Hepatocyte (in vitro differentiated cells): ENCODE measurements around the gene SORCS2.

Experiments used
- EZH2 ChIP-seq: fragments of 200-600 bp; sonication (generic); IDR thresholded peaks from 2 replicates; pipeline ENCODE4 v1.6.1; 2016; ENCODE audit warnings: antibody characterized with exemption, mild to moderate bottlenecking, borderline replicate concordance
- TF ChIP-seq, protein P1 (sequence below): fragments of 200-600 bp; sonication (generic); IDR thresholded peaks from 2 replicates; pipeline ENCODE4 v1.5.1; 2016; ENCODE audit warnings: antibody characterized with exemption, mild to moderate bottlenecking; ENCODE audit not compliant: poor library complexity

DNA sequence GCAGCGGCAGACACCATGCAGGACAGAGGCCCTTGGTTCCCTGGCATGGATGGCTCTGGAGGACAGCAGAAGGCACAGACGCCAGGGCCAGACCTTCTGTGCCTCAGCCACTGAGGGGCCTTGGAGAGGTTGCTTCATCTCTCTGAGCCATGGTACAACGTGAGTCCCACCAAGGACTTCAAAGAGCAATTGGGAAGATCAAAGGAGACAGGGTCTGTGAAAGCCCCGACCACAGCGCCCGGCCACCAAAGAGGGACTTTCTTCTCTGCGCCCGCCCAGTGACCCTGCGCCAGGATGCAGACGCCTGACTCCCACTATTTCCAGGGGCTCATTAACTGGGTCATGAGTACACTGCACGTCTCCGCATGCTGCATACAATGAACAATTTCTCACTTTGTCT, 573.3 kb downstream of the SORCS2 start:
- TF ChIP-seq, protein P1, sequence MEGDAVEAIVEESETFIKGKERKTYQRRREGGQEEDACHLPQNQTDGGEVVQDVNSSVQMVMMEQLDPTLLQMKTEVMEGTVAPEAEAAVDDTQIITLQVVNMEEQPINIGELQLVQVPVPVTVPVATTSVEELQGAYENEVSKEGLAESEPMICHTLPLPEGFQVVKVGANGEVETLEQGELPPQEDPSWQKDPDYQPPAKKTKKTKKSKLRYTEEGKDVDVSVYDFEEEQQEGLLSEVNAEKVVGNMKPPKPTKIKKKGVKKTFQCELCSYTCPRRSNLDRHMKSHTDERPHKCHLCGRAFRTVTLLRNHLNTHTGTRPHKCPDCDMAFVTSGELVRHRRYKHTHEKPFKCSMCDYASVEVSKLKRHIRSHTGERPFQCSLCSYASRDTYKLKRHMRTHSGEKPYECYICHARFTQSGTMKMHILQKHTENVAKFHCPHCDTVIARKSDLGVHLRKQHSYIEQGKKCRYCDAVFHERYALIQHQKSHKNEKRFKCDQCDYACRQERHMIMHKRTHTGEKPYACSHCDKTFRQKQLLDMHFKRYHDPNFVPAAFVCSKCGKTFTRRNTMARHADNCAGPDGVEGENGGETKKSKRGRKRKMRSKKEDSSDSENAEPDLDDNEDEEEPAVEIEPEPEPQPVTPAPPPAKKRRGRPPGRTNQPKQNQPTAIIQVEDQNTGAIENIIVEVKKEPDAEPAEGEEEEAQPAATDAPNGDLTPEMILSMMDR, result no peak
- TF ChIP-seq EZH2, result no peak
